Psoas muscle (tissue), 8 donors: ENCODE data around the gene RBM20. TPM values are rescaled to one million over a fixed set of nuclear protein-coding genes. Genes with fewer than 3 reads are reported as not detected.
A peak's percentile ranks its signal among the peaks of the same experiment; 100 is the strongest.

Experiments used
- ATAC-seq, 4 donors: fragments of 200-7000 bp; cut with Tn5 transposase; one replicate each; pipeline ENCODE4 v1.9.1; 2020; ENCODE audit warnings: moderate library complexity in 3 of 4, mild to moderate bottlenecking in 2 of 4
- DNase-seq, 2 donors: peaks; one replicate each; pipeline ENCODE4 v3.0.0-alpha.2; 2020
- H3K27ac ChIP-seq: fragments of 200-600 bp; one replicate; pipeline ENCODE4 v1.8.0; 2022
- H3K27me3 ChIP-seq, 3 donors: fragments of 200-600 bp in 1 of 3; one replicate each; pipeline versions ENCODE4 v1.6.1 to v1.8.0; 2013 to 2022; ENCODE audit warnings: low read length in 2 of 3, mild to moderate bottlenecking in 2 of 3, moderate library complexity in 1 of 3; ENCODE audit not compliant: insufficient read depth in 3 of 3
- H3K36me3 ChIP-seq, 2 donors: fragments of 200-600 bp in 1 of 2; one replicate each; pipeline versions ENCODE4 v1.6.1 to v1.8.0; 2013 to 2022; ENCODE audit warnings: low read depth in 1 of 2, mild to moderate bottlenecking in 1 of 2, moderate library complexity in 1 of 2; ENCODE audit not compliant: insufficient read depth in 1 of 2
- H3K4me1 ChIP-seq: fragments of 200-600 bp; one replicate; pipeline ENCODE4 v1.8.0; 2022
- H3K4me3 ChIP-seq: fragments of 200-600 bp; one replicate; pipeline ENCODE4 v1.8.0; 2022; ENCODE audit warnings: mild to moderate bottlenecking
- H3K9me3 ChIP-seq: fragments of 200-600 bp; one replicate; pipeline ENCODE4 v1.8.0; 2022
- WGBS, 3 donors: extraction: QIAGEN DNeasy Blood & Tissue Kit; methylation state at CpG; one replicate each; pipeline versions ENCODE4 v1.1.6 to v1.1.7; 2013; 5-methylcytosine and 5-hydroxymethylcytosine counted together
- intact Hi-C, 2 donors: fragments of 100-400 bp; cut with DNase I; formaldehyde crosslinking; loops; one replicate each; pipeline versions ENCODE4 v1.11.0 to v1.14.2; 2022
- polyA plus RNA-seq, 3 donors: library from polyadenylated mRNA; stranded (reverse); fragments of 200-250 nt; gene quantifications; one replicate each; pipeline ENCODE4 v1.2.3, GENCODE V29; 2013
- total RNA-seq, 4 donors: library from RNA; stranded (reverse); fragmentation: NEBNext Ultra II Directional in 2 of 4; extraction: Animal tissue kit (Norgen Biotek cat#: 25700) in 2 of 4; gene quantifications; one replicate each; pipeline versions ENCODE4 v1.2.1 to v1.2.4, GENCODE V29; 2021 to 2023
- TF ChIP-seq, protein P1 (sequence below): fragments of 200-600 bp; IDR thresholded peaks from one replicate; pipeline ENCODE4 v1.8.0; 2022; ENCODE audit warnings: antibody characterized with exemption
- donor health status: healthy with polysubstance abuse.
- donor health status: DM: no; HTN: no; CAD: no; lungs with moderate emphysema.
- donor health status: Bipolar disorder and iron deficiency.
- donor health status: healthy.
- donor health status: DM: yes; HTN: yes; CAD: no.
- donor health status: DM: no; HTN: no; CAD: no.
- donor health status: DM: no; HTN: no; CAD: no.
- donor health status: DM: yes; HTN: yes; CAD: no.

The RBM20 gene
- total and polyA plus RNA-seq, 7 donors = 1.6 to 48.8 (median 14.2) TPM

DNA sequence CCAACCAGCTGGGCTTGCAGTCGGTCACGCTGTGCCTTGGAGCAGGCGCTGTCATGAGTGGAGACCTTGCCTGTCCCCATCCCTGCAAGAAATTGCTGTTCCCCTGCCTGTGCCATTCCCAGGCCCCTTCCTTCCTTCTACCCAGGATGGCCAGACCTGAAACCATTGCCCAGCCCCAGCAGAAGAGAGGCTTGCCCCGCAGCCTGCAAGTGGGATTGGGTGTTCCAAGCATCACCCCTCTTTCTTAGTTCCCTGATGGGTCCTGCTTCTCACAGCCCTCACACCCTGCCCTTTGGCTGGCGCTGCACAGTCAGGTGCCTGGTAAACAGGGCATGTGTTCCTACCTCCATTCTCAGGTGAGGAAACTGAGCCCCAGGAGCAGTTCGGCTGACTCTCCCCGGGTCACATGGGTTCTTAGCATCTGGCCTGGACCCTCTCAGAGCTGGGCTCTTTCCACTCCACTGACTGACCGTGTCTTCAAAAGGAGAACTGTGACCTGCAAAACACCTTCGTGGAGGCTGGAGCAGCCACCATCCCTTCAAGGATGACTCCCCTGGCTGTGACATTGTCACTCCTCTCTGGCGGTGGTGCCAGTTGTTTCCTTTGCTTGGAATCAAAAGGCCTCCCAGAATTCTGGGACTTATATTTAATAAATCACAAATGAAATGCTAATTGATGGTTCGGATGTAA lies 185.7 kb downstream of the RBM20 start:
- Histone ChIP-seq H3K27ac (no peak overlapping the region), H3K4me1 (peaks cover 48% of the 10 kb centered on the region), H3K27me3 (no peaks in the 10 kb centered on the region), H3K36me3 (peaks cover 0 to 45% of the 10 kb centered on the region in 2 donors), H3K9me3 (no peaks in the 10 kb centered on the region), H3K4me3 (no peak overlapping the region)
- ATAC-seq (no peak), DNase-seq (no peak)
- intact Hi-C loops = loop anchor here in 1 of 2 donors (5.0 kb wide), 1 partner anchor 42 kb away; the partner anchor contains the start of gene PDCD4
- 83 to 96% (median 89%) methylated on average over 11 of the region's 11 CpGs for WGBS, 3 donors
- TF ChIP-seq, protein P1, sequence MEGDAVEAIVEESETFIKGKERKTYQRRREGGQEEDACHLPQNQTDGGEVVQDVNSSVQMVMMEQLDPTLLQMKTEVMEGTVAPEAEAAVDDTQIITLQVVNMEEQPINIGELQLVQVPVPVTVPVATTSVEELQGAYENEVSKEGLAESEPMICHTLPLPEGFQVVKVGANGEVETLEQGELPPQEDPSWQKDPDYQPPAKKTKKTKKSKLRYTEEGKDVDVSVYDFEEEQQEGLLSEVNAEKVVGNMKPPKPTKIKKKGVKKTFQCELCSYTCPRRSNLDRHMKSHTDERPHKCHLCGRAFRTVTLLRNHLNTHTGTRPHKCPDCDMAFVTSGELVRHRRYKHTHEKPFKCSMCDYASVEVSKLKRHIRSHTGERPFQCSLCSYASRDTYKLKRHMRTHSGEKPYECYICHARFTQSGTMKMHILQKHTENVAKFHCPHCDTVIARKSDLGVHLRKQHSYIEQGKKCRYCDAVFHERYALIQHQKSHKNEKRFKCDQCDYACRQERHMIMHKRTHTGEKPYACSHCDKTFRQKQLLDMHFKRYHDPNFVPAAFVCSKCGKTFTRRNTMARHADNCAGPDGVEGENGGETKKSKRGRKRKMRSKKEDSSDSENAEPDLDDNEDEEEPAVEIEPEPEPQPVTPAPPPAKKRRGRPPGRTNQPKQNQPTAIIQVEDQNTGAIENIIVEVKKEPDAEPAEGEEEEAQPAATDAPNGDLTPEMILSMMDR = no peak

DNA sequence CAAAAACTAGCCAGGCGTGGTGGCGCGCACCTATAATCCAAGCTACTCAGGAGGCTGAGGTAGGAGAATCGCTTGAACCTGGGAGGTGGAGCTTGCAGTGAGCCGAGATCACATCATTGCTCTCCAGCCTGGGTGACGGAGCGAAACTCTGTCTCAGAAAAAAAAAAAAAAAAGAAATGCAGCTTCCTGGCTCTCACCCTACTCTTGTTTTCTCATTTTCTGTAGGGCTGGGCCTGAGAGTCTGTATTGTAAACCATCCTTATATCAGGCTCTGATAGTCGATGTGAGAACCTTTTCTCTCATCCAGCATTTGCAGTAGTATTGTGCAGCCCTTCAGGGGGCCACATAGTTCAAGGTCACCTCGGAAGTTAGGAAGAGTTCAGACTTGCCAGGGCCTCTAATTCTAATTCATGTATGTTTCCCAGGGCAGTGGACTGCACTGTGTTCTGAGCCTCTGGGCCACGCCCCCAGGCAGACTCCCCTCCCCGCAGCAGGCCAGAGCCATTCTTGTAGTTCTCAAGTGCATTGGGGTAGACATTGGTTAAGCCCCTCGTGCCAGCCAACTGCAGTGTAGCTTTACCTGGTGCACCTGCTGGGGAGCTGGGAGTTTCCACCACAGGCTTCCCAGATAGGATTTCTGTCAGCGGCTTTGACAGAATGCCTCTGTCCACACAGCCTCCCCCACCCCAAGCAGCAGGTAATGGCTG lies 189.3 kb downstream of the RBM20 start:
- Histone ChIP-seq H3K9me3 (no peaks in the 10 kb centered on the region), H3K4me1 (peaks cover 40% of the 10 kb centered on the region), H3K27ac (peak overlapping the region; percentile 69), H3K27me3 (no peaks in the 10 kb centered on the region), H3K4me3 (no peak overlapping the region), H3K36me3 (peaks cover 0 to 49% of the 10 kb centered on the region in 2 donors)
- WGBS, 3 donors = 75 to 84% (median 80%) methylated on average over 13 of the region's 13 CpGs
- DNase-seq (no peak), ATAC-seq (peak; percentile 4 to 37 (median 16))
- TF ChIP-seq, protein P1 = no peak
- intact Hi-C loops = no loop called here

DNA sequence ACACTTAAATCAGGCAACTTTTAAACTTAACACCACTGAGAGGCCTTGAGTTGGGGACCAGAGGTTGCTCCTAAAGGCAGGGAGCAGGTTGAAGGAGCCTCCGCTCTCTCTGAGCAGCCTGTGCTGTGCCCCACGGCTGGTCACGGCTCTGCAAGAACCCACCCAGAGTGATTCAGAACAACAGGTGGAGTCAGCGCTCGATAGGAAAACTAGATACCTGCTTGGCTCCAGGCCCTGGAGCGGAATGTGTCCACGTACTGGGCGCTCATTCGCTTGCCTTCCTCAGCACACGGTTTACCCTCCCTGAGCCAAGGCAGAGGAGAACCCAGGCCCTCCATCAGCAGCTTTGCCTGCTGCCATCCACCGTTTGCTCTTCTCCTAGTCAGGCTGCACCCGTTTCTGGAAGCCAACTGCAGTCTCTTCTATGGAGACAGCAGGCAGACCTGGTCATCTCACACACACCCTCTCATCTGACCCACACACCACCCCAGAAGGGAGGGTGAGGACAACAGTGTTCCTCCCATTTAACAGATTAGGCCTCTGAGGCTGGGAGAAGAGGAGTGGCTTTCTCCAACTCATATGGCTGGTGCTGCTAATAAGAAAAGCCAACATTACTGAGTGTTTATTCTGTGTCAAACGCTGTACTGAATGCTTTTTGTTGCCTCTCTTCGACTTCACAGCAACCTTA lies 189.9 kb downstream of the RBM20 start:
- Histone ChIP-seq H3K9me3 (no peaks in the 10 kb centered on the region), H3K36me3 (peaks cover 0 to 51% of the 10 kb centered on the region in 2 donors), H3K4me3 (no peak overlapping the region), H3K27me3 (no peaks in the 10 kb centered on the region), H3K27ac (peak overlapping the region; percentile 69), H3K4me1 (peaks cover 40% of the 10 kb centered on the region)
- intact Hi-C loops = no loop called here
- ATAC-seq (peak; percentile 24 to 82 (median 50)), DNase-seq (no peak)
- 45 to 73% (median 68%) methylated on average over 14 of the region's 14 CpGs for WGBS, 3 donors
- TF ChIP-seq, protein P1 = no peak

DNA sequence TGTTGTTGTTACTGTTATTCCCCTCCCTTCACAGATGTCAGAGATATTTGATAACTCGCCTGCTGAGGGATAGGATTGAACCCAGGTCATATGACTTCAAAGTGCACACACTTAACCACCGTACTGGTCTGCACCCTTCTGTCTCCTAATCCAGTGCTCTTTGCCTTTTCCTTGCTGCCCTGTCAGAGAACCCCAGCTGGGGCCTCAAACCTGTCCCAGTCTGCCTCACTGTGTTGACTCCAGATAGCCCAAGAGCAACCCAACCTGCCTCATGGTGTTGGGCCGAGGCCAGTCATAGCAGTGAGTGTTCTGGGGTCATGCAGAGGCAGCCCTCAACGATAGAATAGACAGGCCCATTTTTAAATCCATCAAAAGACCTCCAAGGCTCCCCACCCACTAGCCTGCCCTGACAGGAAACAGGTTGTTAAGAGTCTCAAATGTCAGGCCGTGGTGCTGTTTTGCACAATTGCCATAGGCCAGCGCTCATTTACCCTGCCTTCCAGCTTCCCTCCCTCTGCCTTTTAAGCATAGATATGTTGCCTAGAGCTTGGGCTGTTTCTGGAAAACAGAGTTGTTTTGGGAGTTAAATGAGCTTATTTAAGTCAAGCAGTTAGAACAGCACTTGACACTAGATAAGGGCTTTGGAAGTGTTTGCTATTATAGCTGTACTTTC lies 190.6 kb downstream of the RBM20 start:
- DNase-seq = no peak
- peak overlapping the region; percentile 69 for H3K27ac ChIP-seq
- H3K36me3 ChIP-seq = peaks cover 0 to 47% of the 10 kb centered on the region in 2 donors
- TF ChIP-seq, protein P1 = no peak
- H3K4me3 ChIP-seq = no peak overlapping the region
- H3K4me1 ChIP-seq = peaks cover 40% of the 10 kb centered on the region
- no peaks in the 10 kb centered on the region for H3K27me3 ChIP-seq
- intact Hi-C loops = no loop called here
- no peaks in the 10 kb centered on the region for H3K9me3 ChIP-seq
- WGBS, 3 donors = 34 to 50% (median 37%) methylated on average over 6 of the region's 6 CpGs
- ATAC-seq = peak; percentile 21 to 38 (median 31)
